Activated T-cell treated with anti-CD3 and anti-CD28 coated beads, Interleukin-2, amount 50 U/mL, for 72 hours (primary cell): ENCODE data around the gene JAKMIP1. TPM values are rescaled to one million over a fixed set of nuclear protein-coding genes. Genes with fewer than 3 reads are reported as not detected.

ENCODE experiments used
- ATAC-seq, 2 donors: fragments of 150-1000 bp; cut with Tn5 transposase; replicated peaks in 1 of 2; 2 replicates each; pipeline ENCODE4 v1.10.0; 2021; ENCODE audit warnings: moderate library complexity in 2 of 2, mild to moderate bottlenecking in 1 of 2
- DNase-seq, 2 donors: peaks; one replicate each; pipeline ENCODE4 v3.0.0; 2021 to 2022; ENCODE audit warnings: mixed read lengths in 1 of 2
- H3K27ac Mint-ChIP-seq: one replicate; pipeline ENCODE4 v1.8.0; 2022; ENCODE audit warnings: mild to moderate bottlenecking, moderate library complexity, mixed read lengths
- H3K27me3 Mint-ChIP-seq: one replicate; pipeline ENCODE4 v1.8.0; 2022; ENCODE audit warnings: low read depth, mixed read lengths
- H3K36me3 Mint-ChIP-seq, 2 donors: one replicate each; pipeline ENCODE4 v1.8.0; 2022; ENCODE audit warnings: mixed read lengths in 2 of 2, mild to moderate bottlenecking in 1 of 2; ENCODE audit not compliant: insufficient read depth in 2 of 2
- H3K4me1 Mint-ChIP-seq: one replicate; pipeline ENCODE4 v1.8.0; 2022; ENCODE audit warnings: low read depth, mixed read lengths
- H3K4me3 Mint-ChIP-seq, 2 donors: one replicate each; pipeline ENCODE4 v1.8.0; 2022; ENCODE audit warnings: mild to moderate bottlenecking in 2 of 2, mixed read lengths in 2 of 2, moderate library complexity in 2 of 2
- H3K9me3 Mint-ChIP-seq, 2 donors: one replicate each; pipeline ENCODE4 v1.8.0; 2022; ENCODE audit warnings: mixed read lengths in 2 of 2
- total RNA-seq, 2 donors: library from RNA; stranded (reverse); gene quantifications; one replicate each; pipeline ENCODE4 v1.2.3, GENCODE V29; 2022

JAKMIP1 gene
- total RNA-seq, 2 donors from 2014 or later = 9.0 to 33.7 TPM

DNA sequence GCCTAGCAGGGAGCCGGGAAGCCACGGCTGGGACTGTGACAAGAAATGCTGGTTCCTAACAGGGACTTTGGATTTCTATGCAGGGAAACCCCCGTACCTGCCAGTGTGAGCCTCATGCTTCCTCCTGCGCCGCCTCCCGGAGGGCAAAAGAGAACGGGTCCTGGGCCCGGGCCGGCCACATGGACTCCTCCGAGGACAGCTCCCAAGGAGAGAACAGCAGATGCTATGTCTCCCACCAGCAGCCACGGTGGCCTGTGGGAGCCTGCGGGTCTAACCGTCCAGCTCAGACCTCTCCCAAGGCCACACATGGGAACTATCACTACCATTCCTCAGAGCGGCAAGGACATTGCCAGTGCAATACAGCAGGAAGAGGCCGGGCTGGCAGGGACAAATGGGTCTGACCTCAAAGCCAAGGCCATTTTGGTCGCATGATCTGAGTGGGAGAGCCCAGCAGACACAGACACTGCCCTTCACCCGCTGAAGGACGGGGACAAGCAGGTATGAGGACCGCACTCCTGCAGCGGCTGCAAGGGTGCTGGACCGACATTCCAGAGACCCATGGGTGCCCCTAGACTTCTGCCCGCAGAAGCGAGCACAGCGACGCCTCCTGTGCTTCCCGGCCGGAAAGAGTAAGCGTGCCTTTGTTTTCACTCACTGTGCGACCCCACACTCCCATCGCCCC lies 177.6 kb downstream of the JAKMIP1 start:
- Mint-ChIP-seq H3K4me3 (no peak overlapping the region), H3K9me3 (no peaks in the 10 kb centered on the region), H3K36me3 (no peaks in the 10 kb centered on the region), H3K27ac (no peak overlapping the region), H3K27me3 (peaks cover 9% of the 10 kb centered on the region), H3K4me1 (no peaks in the 10 kb centered on the region)
- no peak for ATAC-seq
- no peak for DNase-seq

DNA sequence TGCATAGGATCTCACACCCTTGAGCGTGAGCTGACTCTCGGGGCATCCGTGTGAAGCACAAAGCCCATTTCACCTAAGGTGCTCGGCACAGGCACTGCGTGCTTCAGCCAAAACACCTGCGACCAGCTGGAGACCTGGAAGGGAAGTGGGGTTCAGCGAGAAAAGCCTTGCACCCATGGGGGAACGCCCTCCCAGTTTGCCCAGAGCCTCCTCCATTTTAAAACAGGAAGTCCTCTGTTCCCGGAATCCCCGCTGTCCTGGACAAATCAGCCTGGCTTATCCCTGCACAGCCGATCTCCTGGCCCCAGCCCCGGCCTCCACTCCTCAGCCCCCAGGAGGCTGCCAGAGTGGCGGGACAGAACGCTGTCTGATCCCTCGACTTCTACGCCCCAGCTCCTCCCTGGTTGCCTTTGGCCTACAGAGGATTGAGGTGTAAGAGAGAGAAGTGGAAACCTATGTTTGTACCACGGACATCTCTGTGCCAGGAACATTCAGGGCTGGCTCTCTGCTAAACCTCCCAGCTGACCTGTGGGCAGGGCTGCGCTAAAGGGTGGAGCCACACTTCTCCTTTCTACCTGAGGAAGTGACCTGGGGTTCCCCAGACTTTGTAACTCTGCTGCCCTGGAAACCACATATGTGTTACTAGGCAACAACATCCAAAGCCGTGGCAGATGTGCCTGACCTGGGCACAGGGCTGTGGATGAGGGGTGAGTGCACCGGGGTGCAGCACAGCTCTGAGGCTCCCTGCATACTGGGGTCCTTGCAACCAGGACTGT lies 178.3 kb downstream of the JAKMIP1 start:
- ATAC-seq (no peak), DNase-seq (no peak)
- H3K27ac Mint-ChIP-seq = no peak overlapping the region
- no peaks in the 10 kb centered on the region for H3K9me3 Mint-ChIP-seq
- H3K27me3 Mint-ChIP-seq = peaks cover 9% of the 10 kb centered on the region
- no peak overlapping the region for H3K4me3 Mint-ChIP-seq
- no peaks in the 10 kb centered on the region for H3K4me1 Mint-ChIP-seq
- H3K36me3 Mint-ChIP-seq = no peaks in the 10 kb centered on the region

DNA sequence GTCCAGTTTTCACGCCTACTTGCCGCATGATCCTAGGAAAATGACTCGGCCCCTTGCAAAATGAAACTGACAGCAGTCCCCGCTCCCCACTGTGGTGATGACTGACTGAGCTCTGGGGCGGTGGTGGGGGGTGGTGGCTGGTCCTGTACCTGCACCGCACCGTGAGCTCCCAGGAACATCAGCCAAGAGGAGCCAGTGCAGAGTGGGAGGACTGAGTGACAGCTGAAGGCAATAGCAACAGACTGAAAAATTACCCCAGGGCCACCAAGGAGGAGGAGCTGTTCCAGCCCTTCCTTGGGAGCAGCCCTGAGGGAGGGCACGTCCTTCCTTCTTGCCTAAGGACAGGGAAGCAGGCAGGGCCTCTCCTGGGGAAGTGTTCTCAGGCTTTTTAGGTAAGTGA lies 179.7 kb downstream of the JAKMIP1 start:
- no peak for DNase-seq
- no peak overlapping the region for H3K27ac Mint-ChIP-seq
- H3K9me3 Mint-ChIP-seq = no peaks in the 10 kb centered on the region
- H3K36me3 Mint-ChIP-seq = no peaks in the 10 kb centered on the region
- H3K4me3 Mint-ChIP-seq = no peak overlapping the region
- ATAC-seq = no peak
- peaks cover 9% of the 10 kb centered on the region for H3K27me3 Mint-ChIP-seq
- no peaks in the 10 kb centered on the region for H3K4me1 Mint-ChIP-seq

DNA sequence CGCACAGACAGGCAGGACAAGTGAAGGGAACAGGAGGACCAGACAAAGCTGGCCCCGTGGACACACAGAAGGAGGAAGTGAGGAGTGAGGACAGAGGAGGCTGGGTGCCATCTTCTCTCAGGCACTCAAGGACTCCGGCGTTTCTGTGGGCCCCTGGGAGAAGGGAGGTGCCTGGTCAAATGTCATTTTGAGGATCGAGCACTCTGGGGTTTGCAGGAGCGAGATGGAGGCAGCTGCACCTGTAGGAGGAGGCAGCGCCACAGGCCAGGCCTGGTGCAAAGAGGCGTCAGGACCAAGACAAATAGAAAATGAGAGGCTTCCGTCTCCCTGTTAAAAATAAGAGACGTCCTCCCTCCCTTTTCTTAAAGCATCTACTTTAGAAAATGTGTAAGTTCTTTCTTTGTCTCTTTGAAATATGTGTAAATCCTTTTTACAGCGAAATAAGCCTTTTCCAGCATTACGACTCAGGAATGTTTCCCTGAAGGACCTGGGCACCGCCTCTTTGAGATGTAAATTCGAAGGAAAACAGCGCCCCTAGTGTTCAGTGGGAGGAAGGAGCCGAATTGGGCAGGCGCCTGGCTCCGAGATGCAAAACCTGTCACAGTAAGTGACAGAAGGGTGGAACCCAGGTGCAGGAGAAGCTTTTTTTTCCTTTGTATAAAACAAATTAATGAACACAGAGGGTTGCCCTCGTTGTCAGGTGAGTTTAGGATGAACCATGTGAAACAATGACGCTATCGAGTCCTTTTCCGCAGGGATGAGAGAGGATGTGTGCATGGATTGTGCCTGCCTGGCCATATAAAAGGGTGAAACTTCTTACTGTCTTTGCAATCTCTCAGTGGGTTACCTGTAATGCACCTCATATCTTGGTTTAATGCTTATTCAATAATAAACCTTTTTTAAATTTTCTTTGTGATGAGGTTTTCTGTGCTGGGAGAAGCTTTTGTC lies 180.8 kb downstream of the JAKMIP1 start:
- Mint-ChIP-seq H3K27me3 (peaks cover 9% of the 10 kb centered on the region), H3K27ac (no peak overlapping the region)
- peak; percentile 20 to 40 for DNase-seq

DNA sequence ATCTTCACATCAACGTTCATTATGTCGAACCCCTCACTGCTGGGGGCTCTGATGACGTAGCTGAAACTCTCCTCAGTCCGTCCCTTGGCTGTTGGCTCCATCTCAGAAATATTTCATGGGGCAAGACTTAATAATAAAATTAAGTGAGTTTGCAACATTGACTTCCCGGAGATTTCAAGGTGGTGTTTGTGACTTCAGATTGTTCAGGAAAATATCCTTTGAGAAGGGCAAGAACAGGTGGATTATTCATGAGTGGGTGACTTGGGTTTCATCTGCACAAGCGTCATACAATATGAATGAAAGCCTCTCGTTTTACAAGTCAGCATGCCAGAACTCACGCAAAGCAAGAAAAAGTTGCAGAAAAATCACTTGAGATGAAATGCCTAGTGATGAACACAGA lies 182.0 kb downstream of the JAKMIP1 start, which contains the start of gene C4orf50:
Gene C4orf50, minus strand, starts transcription at position 101 of the 400 bp plus-strand sequence.
- H3K4me3 Mint-ChIP-seq = no peak within 1 kb of the TSS
- DNase-seq (no peak), ATAC-seq (no peak)
- peaks cover 9% of the 10 kb centered on the region for H3K27me3 Mint-ChIP-seq
- no peak within 1 kb of the TSS for H3K27ac Mint-ChIP-seq
- no peaks in the 10 kb centered on the region for H3K4me1 Mint-ChIP-seq
- H3K9me3 Mint-ChIP-seq = no peaks in the 10 kb centered on the region
- no peaks in the 10 kb centered on the region for H3K36me3 Mint-ChIP-seq

More for the DNA sequence above, 180.8 kb downstream of the JAKMIP1 start:
- no peaks in the 10 kb centered on the region for H3K9me3 Mint-ChIP-seq
- ATAC-seq = no peak
- H3K4me1 Mint-ChIP-seq = no peaks in the 10 kb centered on the region
- H3K36me3 Mint-ChIP-seq = no peaks in the 10 kb centered on the region
- H3K4me3 Mint-ChIP-seq = no peak overlapping the region

DNA sequence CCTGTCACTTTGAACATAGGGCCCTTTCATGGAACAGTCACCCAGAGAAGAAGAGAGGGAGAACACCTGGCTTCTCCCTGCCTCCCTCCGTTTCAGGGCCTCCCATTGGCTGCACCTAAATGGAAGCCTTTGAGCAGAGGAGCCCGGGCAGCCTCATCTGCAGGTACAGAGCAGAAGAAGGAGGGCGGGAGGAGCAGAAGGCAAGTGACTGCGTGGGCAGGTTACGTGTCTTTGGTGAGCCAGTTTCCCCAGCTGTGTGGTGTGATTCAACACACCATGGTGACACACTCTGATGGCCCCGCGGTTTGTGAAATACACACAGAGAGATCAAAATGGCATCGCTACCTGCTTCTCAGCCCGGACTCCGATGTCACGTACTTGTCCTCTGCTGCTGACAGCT lies 182.5 kb downstream of the JAKMIP1 start:
- ATAC-seq = no peak
- Mint-ChIP-seq H3K27me3 (peaks cover 9% of the 10 kb centered on the region), H3K9me3 (no peaks in the 10 kb centered on the region)

DNA sequence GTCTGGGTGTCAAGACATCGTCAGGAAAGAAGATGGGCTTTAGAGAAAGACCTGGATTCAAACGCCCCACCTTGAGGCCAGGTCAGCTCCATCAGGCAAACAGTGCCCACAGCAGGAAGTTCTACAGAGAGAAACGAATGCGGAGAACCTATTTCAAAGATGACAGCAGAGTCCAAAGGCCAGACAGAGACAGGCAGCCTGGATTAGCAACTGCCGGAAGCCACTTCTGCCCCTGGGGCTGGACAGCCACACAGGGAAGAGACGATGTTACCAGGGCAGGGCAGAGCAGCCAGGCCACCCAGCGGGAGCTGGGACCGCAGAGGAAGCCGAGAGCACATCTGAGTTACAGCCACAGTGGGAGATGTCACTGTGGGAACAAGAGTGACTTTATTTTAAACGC lies 183.3 kb downstream of the JAKMIP1 start:
- no peak overlapping the region for H3K27ac Mint-ChIP-seq
- no peaks in the 10 kb centered on the region for H3K36me3 Mint-ChIP-seq
- DNase-seq (no peak), ATAC-seq (no peak)
- no peak overlapping the region for H3K4me3 Mint-ChIP-seq
- H3K9me3 Mint-ChIP-seq = no peaks in the 10 kb centered on the region
- H3K4me1 Mint-ChIP-seq = no peaks in the 10 kb centered on the region
- peaks cover 9% of the 10 kb centered on the region for H3K27me3 Mint-ChIP-seq

More for the DNA sequence above, 182.5 kb downstream of the JAKMIP1 start:
- no peak for DNase-seq
- H3K36me3 Mint-ChIP-seq = no peaks in the 10 kb centered on the region
- H3K4me3 Mint-ChIP-seq = no peak overlapping the region
- no peak overlapping the region for H3K27ac Mint-ChIP-seq
- H3K4me1 Mint-ChIP-seq = no peaks in the 10 kb centered on the region

DNA sequence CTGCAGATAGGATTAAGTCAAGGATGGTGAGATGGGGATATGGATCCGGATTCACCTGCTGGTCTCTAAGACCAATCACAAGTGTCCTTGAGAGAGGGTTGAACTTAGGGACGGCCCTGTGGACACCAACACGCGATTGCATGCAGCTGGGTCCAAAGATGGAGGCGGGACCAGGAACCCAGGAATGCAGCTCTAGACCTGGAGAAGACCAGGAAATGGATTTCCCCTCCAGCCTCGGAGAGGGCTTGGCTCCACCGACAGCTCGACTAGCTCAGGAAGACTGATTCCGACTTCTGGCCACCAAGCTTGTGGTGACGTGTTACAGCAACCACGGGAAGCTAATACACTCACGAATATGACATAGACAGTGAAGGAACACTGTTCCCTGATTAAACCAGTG lies 186.8 kb downstream of the JAKMIP1 start:
- Mint-ChIP-seq H3K4me3 (no peak overlapping the region), H3K36me3 (no peaks in the 10 kb centered on the region), H3K27me3 (peaks cover 28% of the 10 kb centered on the region), H3K4me1 (no peaks in the 10 kb centered on the region), H3K9me3 (no peaks in the 10 kb centered on the region), H3K27ac (no peak overlapping the region)
- ATAC-seq (no peak), DNase-seq (no peak)

DNA sequence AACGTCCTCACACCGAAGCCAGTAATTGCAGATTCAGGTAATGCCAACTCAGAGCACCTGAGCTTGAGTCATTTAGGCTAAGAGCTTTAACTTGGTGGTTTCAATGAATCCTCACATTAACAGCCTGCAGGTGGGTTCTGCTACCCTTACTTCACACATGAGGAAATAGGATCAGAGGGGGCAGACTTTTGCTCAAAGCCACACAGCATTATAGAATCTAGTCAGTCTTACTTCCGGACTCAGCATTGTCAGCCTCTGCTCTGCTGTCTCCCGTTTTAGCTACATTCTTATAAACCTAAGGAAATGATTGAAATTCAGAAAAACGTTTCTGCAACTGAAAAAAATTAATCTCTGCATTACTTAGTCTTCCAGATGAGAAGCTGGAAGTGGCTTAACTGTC lies 188.1 kb downstream of the JAKMIP1 start:
- no peaks in the 10 kb centered on the region for H3K9me3 Mint-ChIP-seq
- peaks cover 34% of the 10 kb centered on the region for H3K27me3 Mint-ChIP-seq
- DNase-seq = no peak
- ATAC-seq = no peak
- no peaks in the 10 kb centered on the region for H3K36me3 Mint-ChIP-seq
- H3K4me1 Mint-ChIP-seq = no peaks in the 10 kb centered on the region
- no peak overlapping the region for H3K4me3 Mint-ChIP-seq
- no peak overlapping the region for H3K27ac Mint-ChIP-seq

DNA sequence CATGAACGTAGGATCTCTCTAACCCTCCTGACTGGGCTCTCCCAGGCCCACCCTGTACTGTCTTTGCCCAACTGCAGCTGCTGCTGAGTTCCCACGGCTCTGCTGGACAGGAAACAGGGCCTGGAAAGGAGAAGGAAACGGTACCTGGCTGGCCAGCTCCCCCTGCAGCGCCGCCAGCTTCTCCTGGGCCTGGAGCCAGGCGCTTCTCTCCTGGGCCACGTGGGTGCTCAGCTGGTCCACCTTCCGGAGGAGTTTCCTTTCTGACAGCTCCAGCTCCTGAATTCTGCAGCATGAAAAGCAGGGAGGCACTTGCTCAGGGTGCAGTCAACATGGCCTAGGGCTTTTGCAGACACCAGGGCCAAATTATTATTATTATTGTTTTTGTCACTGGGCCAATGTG lies 188.7 kb downstream of the JAKMIP1 start:
- Mint-ChIP-seq H3K4me3 (no peak overlapping the region), H3K9me3 (no peaks in the 10 kb centered on the region), H3K36me3 (no peaks in the 10 kb centered on the region), H3K4me1 (no peaks in the 10 kb centered on the region), H3K27ac (no peak overlapping the region), H3K27me3 (peaks cover 39% of the 10 kb centered on the region)
- ATAC-seq (no peak), DNase-seq (no peak)

DNA sequence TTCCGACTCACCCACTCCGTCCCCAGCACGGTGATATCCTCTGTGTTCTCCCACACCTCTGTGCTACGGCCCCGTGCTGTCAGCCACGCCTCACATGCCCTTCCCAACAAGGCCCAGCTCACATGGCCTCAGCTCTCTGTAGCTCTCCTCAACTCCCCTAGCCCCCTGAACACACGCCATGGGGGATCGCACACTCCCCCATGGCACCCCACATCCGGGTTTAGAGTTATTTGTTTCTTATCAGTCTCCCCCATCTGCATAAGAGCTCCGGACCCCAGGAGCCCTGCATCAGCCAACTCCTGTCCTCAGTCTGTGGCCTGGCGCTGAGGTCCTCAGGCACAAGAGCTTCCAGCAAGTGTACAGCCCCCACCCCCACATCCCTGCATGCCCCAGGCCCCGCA lies 189.1 kb downstream of the JAKMIP1 start:
- no peaks in the 10 kb centered on the region for H3K36me3 Mint-ChIP-seq
- ATAC-seq (no peak), DNase-seq (no peak)
- H3K27me3 Mint-ChIP-seq = peaks cover 43% of the 10 kb centered on the region
- H3K4me1 Mint-ChIP-seq = no peaks in the 10 kb centered on the region
- no peaks in the 10 kb centered on the region for H3K9me3 Mint-ChIP-seq
- H3K4me3 Mint-ChIP-seq = no peak overlapping the region
- no peak overlapping the region for H3K27ac Mint-ChIP-seq

DNA sequence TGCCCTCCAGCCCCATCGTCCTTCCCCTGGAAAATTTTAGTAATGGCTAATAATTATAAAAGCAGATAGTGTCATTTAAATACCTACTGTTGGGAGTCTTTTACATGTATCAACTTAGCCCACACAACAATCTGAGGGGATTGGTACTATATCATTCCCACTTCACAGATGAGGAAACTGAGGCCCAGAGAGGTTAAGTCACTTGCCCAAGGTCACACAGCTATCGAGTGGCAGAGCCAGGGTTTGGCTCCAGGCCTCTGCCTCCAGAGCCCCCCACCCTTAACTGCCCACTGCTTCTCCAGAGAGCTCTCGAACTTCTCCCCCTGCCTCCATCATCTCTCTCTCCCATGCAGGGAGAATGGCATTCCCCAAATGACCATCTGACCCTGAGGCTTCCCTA lies 189.6 kb downstream of the JAKMIP1 start:
- ATAC-seq = no peak
- H3K27ac Mint-ChIP-seq = no peak overlapping the region
- H3K36me3 Mint-ChIP-seq = no peaks in the 10 kb centered on the region
- H3K9me3 Mint-ChIP-seq = no peaks in the 10 kb centered on the region
- no peaks in the 10 kb centered on the region for H3K4me1 Mint-ChIP-seq
- H3K4me3 Mint-ChIP-seq = no peak overlapping the region
- DNase-seq = no peak
- peaks cover 43% of the 10 kb centered on the region for H3K27me3 Mint-ChIP-seq

DNA sequence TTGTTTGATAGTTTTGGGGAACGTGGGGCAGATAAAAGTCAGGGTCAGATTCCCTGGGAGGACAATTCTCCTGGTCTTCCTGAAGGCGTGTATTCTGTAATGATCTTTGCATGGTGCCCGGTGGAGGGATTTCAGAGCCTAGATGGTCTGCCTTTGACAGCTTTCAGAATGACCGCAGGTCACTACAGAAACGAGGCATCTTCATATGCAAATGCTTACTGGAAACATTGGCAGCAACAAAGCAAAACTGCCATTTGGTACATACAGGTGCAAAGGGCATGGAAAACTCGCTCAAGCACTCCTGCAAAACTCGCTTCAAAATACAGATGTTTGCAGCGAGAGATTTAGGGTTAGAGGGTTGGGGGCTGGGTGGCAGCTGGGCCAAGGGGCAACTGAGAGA lies 190.9 kb downstream of the JAKMIP1 start:
- DNase-seq = no peak
- Mint-ChIP-seq H3K27ac (no peak overlapping the region), H3K4me3 (no peak overlapping the region), H3K36me3 (no peaks in the 10 kb centered on the region), H3K4me1 (no peaks in the 10 kb centered on the region), H3K27me3 (peaks cover 43% of the 10 kb centered on the region), H3K9me3 (no peaks in the 10 kb centered on the region)
- no peak for ATAC-seq
